GM10266 (cell line): ENCODE data around the gene RAB1B.

ENCODE experiments used
- DNase-seq: peaks from one replicate; pipeline ENCODE4 v3.0.0; 2012; ENCODE audit errors: extremely low spot score
- TF ChIP-seq, protein P1 (sequence below): IDR thresholded peaks from 2 replicates; pipeline ENCODE4 v1.5.1; 2012; ENCODE audit warnings: mild to moderate bottlenecking, low read depth; ENCODE audit not compliant: control insufficient read depth, insufficient read depth; ENCODE audit errors: missing control alignments

The RAB1B gene

DNA sequence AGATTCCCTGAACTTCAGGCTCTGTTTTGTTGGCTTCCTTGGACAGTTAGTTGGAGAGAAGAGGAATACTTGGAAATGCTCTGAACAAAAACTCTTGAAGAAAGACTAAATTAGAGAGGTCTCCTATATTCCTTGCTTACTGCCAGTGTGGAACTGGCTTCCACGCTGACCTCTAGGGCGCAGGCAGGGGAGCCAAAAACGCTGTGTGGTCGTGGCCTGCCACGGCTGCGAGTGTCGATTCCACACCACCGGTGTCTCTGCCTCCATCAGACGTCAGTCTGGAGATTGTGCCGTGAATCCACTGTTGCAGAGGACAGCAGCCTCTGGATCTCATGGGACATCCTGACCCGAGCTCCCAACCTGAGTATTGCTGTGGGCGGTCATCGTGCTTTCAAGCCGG, 37.5 kb upstream of the RAB1B start:
- TF ChIP-seq, protein P1, sequence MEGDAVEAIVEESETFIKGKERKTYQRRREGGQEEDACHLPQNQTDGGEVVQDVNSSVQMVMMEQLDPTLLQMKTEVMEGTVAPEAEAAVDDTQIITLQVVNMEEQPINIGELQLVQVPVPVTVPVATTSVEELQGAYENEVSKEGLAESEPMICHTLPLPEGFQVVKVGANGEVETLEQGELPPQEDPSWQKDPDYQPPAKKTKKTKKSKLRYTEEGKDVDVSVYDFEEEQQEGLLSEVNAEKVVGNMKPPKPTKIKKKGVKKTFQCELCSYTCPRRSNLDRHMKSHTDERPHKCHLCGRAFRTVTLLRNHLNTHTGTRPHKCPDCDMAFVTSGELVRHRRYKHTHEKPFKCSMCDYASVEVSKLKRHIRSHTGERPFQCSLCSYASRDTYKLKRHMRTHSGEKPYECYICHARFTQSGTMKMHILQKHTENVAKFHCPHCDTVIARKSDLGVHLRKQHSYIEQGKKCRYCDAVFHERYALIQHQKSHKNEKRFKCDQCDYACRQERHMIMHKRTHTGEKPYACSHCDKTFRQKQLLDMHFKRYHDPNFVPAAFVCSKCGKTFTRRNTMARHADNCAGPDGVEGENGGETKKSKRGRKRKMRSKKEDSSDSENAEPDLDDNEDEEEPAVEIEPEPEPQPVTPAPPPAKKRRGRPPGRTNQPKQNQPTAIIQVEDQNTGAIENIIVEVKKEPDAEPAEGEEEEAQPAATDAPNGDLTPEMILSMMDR = no peak
- no peak for DNase-seq

DNA sequence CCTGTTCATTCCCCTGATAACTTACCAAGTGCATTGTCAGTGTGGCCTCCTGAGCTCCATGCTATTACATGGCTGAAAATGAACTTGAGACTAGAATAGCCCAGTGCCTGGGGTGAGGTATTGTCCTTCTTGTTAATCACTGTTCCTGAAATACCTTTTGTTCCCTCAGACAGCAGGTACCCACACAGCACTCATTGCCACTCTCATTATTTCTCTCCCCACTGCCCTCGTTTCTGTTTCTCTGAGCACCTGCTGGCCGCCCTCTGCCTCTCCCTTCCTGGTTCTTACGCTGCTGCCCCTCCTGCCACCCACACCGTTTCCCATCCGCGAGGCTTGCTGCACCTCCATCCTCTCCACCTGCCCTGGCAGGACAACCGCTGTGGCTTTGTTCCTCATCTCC, 36.9 kb upstream of the RAB1B start:
- TF ChIP-seq, protein P1 = no peak
- no peak for DNase-seq

DNA sequence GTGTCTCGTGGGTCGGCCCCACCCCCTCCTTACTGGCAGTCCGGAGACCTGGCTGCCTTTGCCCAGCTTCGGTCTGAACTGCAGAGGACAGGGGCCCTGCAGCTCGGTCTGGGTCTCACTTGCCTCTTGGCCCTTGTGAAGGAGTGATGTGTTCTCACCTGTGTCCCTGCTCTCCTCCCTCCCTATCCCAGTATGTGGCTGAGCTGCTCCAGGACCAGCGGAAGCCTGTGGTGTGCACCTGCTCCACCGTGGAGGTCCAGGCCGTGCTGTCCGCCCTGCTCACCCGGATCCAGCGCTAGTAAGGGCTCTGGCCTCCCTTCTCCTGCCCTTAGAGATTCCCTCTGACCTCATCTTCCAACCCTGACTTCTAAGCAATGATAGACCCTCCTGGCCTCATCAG, 35.7 kb upstream of the RAB1B start:
- DNase-seq = no peak
- TF ChIP-seq, protein P1 = no peak

DNA sequence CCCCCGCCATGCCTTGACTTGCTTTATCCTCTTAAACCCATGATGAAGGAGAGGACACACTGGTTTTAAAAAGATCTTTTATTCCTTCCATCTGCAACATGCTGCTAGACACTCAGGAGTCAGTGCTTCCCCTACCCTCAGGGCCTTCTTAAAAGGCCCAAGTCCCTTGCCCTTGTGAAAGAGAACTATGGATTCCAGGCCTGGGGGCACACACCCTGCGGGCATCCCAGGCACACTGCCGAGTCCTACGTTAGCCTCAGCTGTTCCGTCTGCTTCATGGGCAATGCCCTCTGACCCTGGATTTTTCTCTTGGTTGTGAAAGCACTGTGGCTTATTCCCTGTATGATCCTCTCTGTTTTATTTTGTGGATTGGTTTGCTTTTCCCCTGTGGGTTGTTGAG, 35.1 kb upstream of the RAB1B start:
- TF ChIP-seq, protein P1 = no peak
- DNase-seq = no peak

DNA sequence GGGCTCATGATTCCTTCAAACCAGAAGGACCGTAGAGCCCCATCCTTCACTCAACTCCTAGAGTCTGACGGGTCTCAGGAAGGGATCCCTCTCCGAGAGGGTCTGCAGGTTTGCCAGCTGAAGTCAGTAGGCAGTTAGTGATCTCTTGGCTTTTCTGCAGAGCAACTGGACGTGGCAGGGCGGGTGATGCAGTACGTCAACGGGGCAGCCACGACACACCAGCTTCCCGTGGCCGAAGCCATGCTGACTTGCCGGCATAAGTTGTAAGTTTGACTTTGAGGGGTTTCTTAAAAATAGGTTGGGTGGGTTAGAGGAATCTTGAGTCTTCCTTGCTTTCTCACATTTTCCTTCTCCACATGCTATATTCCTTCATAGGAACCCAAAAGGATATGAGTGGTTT, 33.3 kb upstream of the RAB1B start:
- no peak for DNase-seq
- TF ChIP-seq, protein P1 = no peak

DNA sequence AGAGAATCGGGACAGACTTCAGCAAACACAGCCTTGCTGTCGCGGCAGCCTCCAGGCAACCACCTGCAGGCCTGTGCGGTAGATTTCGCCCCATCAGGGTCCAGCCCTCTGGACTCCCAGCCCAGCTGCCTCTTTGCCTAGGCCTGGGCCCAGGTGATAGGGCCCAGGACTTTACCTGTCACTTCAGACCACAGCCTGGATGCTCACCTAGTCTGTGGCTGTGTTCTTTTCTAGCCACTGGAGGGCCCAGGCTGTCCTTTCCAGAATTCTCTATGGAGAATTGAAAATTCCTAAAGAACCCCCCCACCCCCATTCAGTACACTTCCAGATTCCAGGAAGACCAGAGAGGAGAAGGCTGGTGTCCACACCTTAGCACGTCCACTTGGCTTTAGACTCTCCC, 30.6 kb upstream of the RAB1B start:
- no peak for DNase-seq
- TF ChIP-seq, protein P1 = no peak

DNA sequence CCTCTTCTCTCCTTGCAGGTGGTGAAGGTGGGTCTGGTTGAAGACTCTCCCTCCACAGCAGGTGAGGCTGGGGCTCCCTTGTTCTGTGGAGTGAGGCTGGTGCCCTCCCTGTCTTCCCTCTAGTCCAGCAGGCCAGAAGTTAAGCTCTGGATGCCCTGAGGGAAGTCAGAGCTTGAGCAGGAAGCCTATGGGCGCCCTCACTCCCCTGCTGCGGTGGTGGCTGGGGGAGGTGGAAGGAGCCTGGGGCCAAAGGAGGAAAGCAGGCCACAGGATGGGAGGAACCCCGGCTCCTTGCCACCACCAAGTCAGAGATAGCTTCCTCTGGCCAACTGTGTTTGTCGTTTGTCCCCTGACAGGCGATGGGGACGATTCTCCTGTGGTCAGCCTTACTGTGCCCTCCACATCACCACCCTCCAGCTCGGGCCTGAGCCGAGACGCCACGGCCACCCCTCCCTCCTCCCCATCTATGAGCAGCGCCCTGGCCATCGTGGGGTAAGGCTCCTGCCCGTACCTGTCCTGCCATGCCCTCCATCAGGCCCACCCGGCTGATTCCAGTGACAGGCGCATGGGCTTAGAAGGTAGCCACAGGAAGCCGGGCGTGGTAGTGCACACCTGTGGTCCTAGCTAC, 29.5 kb upstream of the RAB1B start:
- DNase-seq = no peak

More for the DNA sequence above, 29.5 kb upstream of the RAB1B start:
- TF ChIP-seq, protein P1 = no peak
